Brain microvascular endothelial cell (primary cell): Measurements from ENCODE around the gene LRP1B.
A peak's percentile ranks its signal among the peaks of the same experiment; 100 is the strongest.
"Not testable (repeated sequence)": the region's sequence is repeated elsewhere in the genome, so short reads cannot be mapped to it uniquely, and the experiment has no call there.

Source experiments
- DNase-seq: peaks from one replicate; pipeline ENCODE4 v3.0.0-alpha.2; 2020
- H3K27ac ChIP-seq: fragments of 250-450 bp; sonication (Bioruptor Pico); 2 replicates; pipeline ENCODE4 v1.5.1; 2020; ENCODE audit warnings: mild to moderate bottlenecking, moderate library complexity
- H3K27me3 ChIP-seq: fragments of 250-450 bp; sonication (Bioruptor Pico); replicated peaks from 2 replicates; pipeline ENCODE4 v1.5.1; 2020; ENCODE audit warnings: mild to moderate bottlenecking
- H3K36me3 ChIP-seq: fragments of 250-450 bp; sonication (Bioruptor Pico); replicated peaks from 2 replicates; pipeline ENCODE4 v1.5.1; 2020; ENCODE audit warnings: mild to moderate bottlenecking
- H3K4me3 ChIP-seq: 2 replicates; pipeline ENCODE4 v1.5.1; 2011; ENCODE audit warnings: low read depth, mild to moderate bottlenecking, control low read depth, low read length, moderate library complexity
- CTCF ChIP-seq: IDR thresholded peaks from 2 replicates; pipeline ENCODE4 v1.5.1; 2011; ENCODE audit warnings: low read depth, mild to moderate bottlenecking, moderate library complexity, low read length, control low read depth, inconsistent platforms; ENCODE audit errors: missing control alignments
- in situ Hi-C: cut with HindIII; loops from 2 replicates; pipeline ENCODE4 v1.10.0; 2017; ENCODE audit warnings: low sequenced_read_pairs, low pct_ligation_motif_present

LRP1B gene

GRCh38 chr2:140354544-140354943, 1776.3 kb downstream of the LRP1B start:
- in situ Hi-C loops: no loop called here
- no peak for DNase-seq

GRCh38 chr2:140353541-140353940, 1777.3 kb downstream of the LRP1B start:
- Histone ChIP-seq H3K27ac (no peak overlapping the region), H3K27me3 (no peaks in the 10 kb centered on the region), H3K36me3 (no peaks in the 10 kb centered on the region), H3K4me3 (no peak overlapping the region)
- in situ Hi-C loops: no loop called here
- DNase-seq: peak; percentile 35
- no peak for TF ChIP-seq CTCF

More at GRCh38 chr2:140354544-140354943, 1776.3 kb downstream of the LRP1B start:
- Histone ChIP-seq H3K36me3 (no peaks in the 10 kb centered on the region), H3K4me3 (no peak overlapping the region), H3K27ac (no peak overlapping the region), H3K27me3 (no peaks in the 10 kb centered on the region)
- no peak for TF ChIP-seq CTCF

- no peak for DNase-seq
- Histone ChIP-seq H3K27ac (no peak overlapping the region), H3K4me3 (no peak overlapping the region), H3K36me3 (no peaks in the 10 kb centered on the region), H3K27me3 (no peaks in the 10 kb centered on the region)
- in situ Hi-C loops: no loop called here
- TF ChIP-seq CTCF: no peak
Observed at GRCh38 chr2:140351692-140352091, 1779.1 kb downstream of the LRP1B start.

GRCh38 chr2:140349695-140350094, 1781.1 kb downstream of the LRP1B start:
- in situ Hi-C loops: no loop called here
- Histone ChIP-seq H3K27ac (no peak overlapping the region), H3K4me3 (no peak overlapping the region), H3K27me3 (no peaks in the 10 kb centered on the region), H3K36me3 (no peaks in the 10 kb centered on the region)
- DNase-seq: no peak
- TF ChIP-seq CTCF: no peak

GRCh38 chr2:140348826-140349225, 1782.0 kb downstream of the LRP1B start:
- Histone ChIP-seq H3K27me3 (no peaks in the 10 kb centered on the region), H3K4me3 (no peak overlapping the region), H3K36me3 (no peaks in the 10 kb centered on the region), H3K27ac (no peak overlapping the region)
- in situ Hi-C loops: no loop called here
- no peak for TF ChIP-seq CTCF
- no peak for DNase-seq

GRCh38 chr2:140344838-140345237, 1786.0 kb downstream of the LRP1B start:
- H3K27ac ChIP-seq: no peak overlapping the region
- in situ Hi-C loops: no loop called here
- no peak overlapping the region for H3K4me3 ChIP-seq
- DNase-seq: peak; percentile 22
- TF ChIP-seq CTCF: no peak
- no peaks in the 10 kb centered on the region for H3K36me3 ChIP-seq
- H3K27me3 ChIP-seq: no peaks in the 10 kb centered on the region

- DNase-seq, H3K27ac ChIP-seq, H3K27me3 ChIP-seq, in situ Hi-C loops, H3K36me3 ChIP-seq, H3K4me3 ChIP-seq: not testable (repeated sequence)
Observed at GRCh38 chr2:140344266-140344665, 1786.5 kb downstream of the LRP1B start.
